K562 (cell line): ENCODE measurements around the gene NUP205. TPM values are rescaled to one million over a fixed set of nuclear protein-coding genes. Genes with fewer than 3 reads are reported as not detected.
A peak's percentile ranks its signal among the peaks of the same experiment; 100 is the strongest.

Experiments used
- ATAC-seq: fragments of 200-7000 bp; cut with Tn5 transposase; 3 replicates; pipeline ENCODE4 v1.9.1; 2020; ENCODE audit warnings: moderate library complexity
- BruUV-seq: library from RNA; stranded (reverse); fragments of 400-500 nt; replicated peaks from 2 replicates; lab custom pipeline; 2021; lab: Mats Ljungman, UMichigan
- CTCF ChIA-PET: fragments of 300-600 bp; formaldehyde crosslinking; extraction: SDS; loops from one replicate; lab custom pipeline; 2021; ENCODE audit warnings: low intra/inter-chr PET ratio; lab: Yijun Ruan, JAX
- POLR2A ChIA-PET: fragments of 300-600, 350-650 bp; sonication (Branson Sonifier 250); formaldehyde crosslinking; extraction: SDS; loops from one replicate; lab custom pipeline; 2021; ENCODE audit warnings: antibody characterized with exemption, inconsistent platforms; lab: Yijun Ruan, JAX
- DNase-seq, 4 experiments: peaks; one replicate each; pipeline versions ENCODE4 v3.0.0 to v3.0.0-alpha.2; 2011 to 2018; ENCODE audit warnings: low spot score in 3 of 4, mixed read lengths in 3 of 4; ENCODE audit errors: extremely low read depth in 1 of 4
- FAIRE-seq: peaks from 2 replicates; lab custom pipeline; 2011; peaks lifted over from hg19 to GRCh38; lab: Jason Lieb, UNC
- H2AFZ ChIP-seq: 2 replicates; pipeline ENCODE4 v1.6.0; 2011; ENCODE audit warnings: low read depth, low read length, control low read depth, inconsistent platforms
- H3K27ac ChIP-seq: fragments of 200-600 bp; 3 replicates; pipeline ENCODE4 v1.8.0; 2011; ENCODE audit warnings: low read depth, mild to moderate bottlenecking, control low read depth, inconsistent platforms, low read length, moderate library complexity, mixed read lengths; ENCODE audit errors: extremely low read depth
- H3K27me3 ChIP-seq, 2 experiments: fragments of 300-600 bp in 1 of 2; 2 replicates in 1 of 2; 3 replicates in 1 of 2; pipeline versions ENCODE4 v1.6.0 to v1.8.0; 2011; ENCODE audit warnings: inconsistent platforms in 2 of 2, low read length in 2 of 2, mild to moderate bottlenecking in 1 of 2, mixed read lengths in 1 of 2, moderate library complexity in 1 of 2; ENCODE audit not compliant: control insufficient read depth in 2 of 2, insufficient read depth in 2 of 2
- H3K36me3 ChIP-seq: fragments of 300-600 bp; 3 replicates; pipeline ENCODE4 v1.8.0; 2011; ENCODE audit warnings: mild to moderate bottlenecking, low read length, inconsistent platforms; ENCODE audit not compliant: control insufficient read depth, insufficient read depth
- H3K4me1 ChIP-seq, 2 experiments: fragments of 200-600 bp in 1 of 2; replicated peaks in 1 of 2; 2 replicates in 1 of 2; 3 replicates in 1 of 2; pipeline versions ENCODE4 v1.5.1 to v1.8.0; 2011; ENCODE audit warnings: inconsistent platforms in 2 of 2, low read length in 2 of 2, mild to moderate bottlenecking in 1 of 2, mixed read lengths in 1 of 2, moderate library complexity in 1 of 2; ENCODE audit not compliant: control insufficient read depth in 2 of 2, insufficient read depth in 2 of 2
- H3K4me2 ChIP-seq: 2 replicates; pipeline ENCODE4 v1.6.1; 2011; ENCODE audit warnings: low read length, control low read depth, inconsistent platforms, mixed read lengths; ENCODE audit not compliant: insufficient read depth
- H3K4me3 ChIP-seq: fragments of 200-600 bp; sonication (generic), shearing (Covaris generic); 2 replicates; pipeline ENCODE4 v1.5.1; 2016; ENCODE audit warnings: control low read depth, inconsistent platforms
- H3K79me2 ChIP-seq: fragments of 200-600 bp; 3 replicates; pipeline ENCODE4 v1.8.0; 2011; ENCODE audit warnings: low read length, inconsistent platforms; ENCODE audit not compliant: control insufficient read depth, insufficient read depth
- H3K9ac ChIP-seq, 2 experiments: 2 replicates each; pipeline versions ENCODE4 v1.6.0 to v1.6.1; 2011; ENCODE audit warnings: low read depth in 2 of 2, low read length in 2 of 2, control low read depth in 1 of 2, inconsistent platforms in 1 of 2, mild to moderate bottlenecking in 1 of 2, mixed read lengths in 1 of 2; ENCODE audit not compliant: insufficient read depth in 1 of 2
- H3K9me1 ChIP-seq: one replicate; pipeline ENCODE4 v1.6.0; 2011; ENCODE audit warnings: inconsistent platforms, mild to moderate bottlenecking, low read length, moderate library complexity; ENCODE audit not compliant: control insufficient read depth, insufficient read depth
- H3K9me3 ChIP-seq: replicated peaks from 2 replicates; pipeline ENCODE4 v1.5.1; 2011; ENCODE audit warnings: low read depth, low read length, inconsistent platforms; ENCODE audit not compliant: control insufficient read depth, insufficient read depth
- H4K20me1 ChIP-seq: replicated peaks from 2 replicates; pipeline ENCODE4 v1.6.1; 2011; ENCODE audit warnings: low read length, inconsistent platforms, mixed read lengths; ENCODE audit not compliant: control insufficient read depth, insufficient read depth
- C11orf30 ChIP-seq: fragments of 450-650 bp; IDR thresholded peaks from 2 replicates; pipeline ENCODE4 v1.6.1; 2016; ENCODE audit warnings: low read depth, mild to moderate bottlenecking
- MAFG ChIP-seq: fragments of 450-650 bp; conservative IDR thresholded peaks from 2 replicates; pipeline ENCODE4 v1.6.1; 2016; ENCODE audit warnings: missing genetic modification characterization, missing compliant biosample characterization
- NFIC ChIP-seq: fragments of 450-650 bp; IDR thresholded peaks from 2 replicates; pipeline ENCODE4 v1.6.1; 2017; ENCODE audit warnings: mild to moderate bottlenecking, inconsistent platforms
- STAG1 ChIP-seq: sonication (generic); formaldehyde crosslinking; IDR thresholded peaks from 2 replicates; pipeline ENCODE4 v1.5.0; 2020; ENCODE audit warnings: missing genetic modification reagents, borderline replicate concordance
- TCF7L2 ChIP-seq: fragments of 150-350 bp; IDR thresholded peaks from 2 replicates; pipeline ENCODE4 v1.6.1; 2016; ENCODE audit warnings: low read depth, mild to moderate bottlenecking, low read length, moderate library complexity
- ZNF316 ChIP-seq: fragments of 450-650 bp; IDR thresholded peaks from 2 replicates; pipeline ENCODE4 v1.6.1; 2016
- ZNF764 ChIP-seq: fragments of 250-450 bp; sonication (Bioruptor Pico); IDR thresholded peaks from 2 replicates; pipeline ENCODE4 v1.4.0; 2020; ENCODE audit warnings: low read depth, mild to moderate bottlenecking, moderate library complexity
- WGBS: fragments of 100-300 bp; shearing (Covaris generic); methylation state at CpG from one replicate; pipeline ENCODE4 v1.1.6; 2016; ENCODE audit warnings: low coverage, mixed read lengths; ENCODE audit not compliant: insufficient coverage; ENCODE audit errors: missing lambda C conversion rate; 5-methylcytosine and 5-hydroxymethylcytosine counted together
- in situ Hi-C: fragments of 300-500 bp; cut with MboI; formaldehyde crosslinking; loops from 4 replicates; pipeline ENCODE4 v1.15.0; 2018; ENCODE audit warnings: inconsistent platforms, mixed read lengths
- intact Hi-C: fragments of 100-400 bp; cut with micrococcal nuclease; formaldehyde crosslinking; loops from 2 replicates; pipeline ENCODE4 v1.14.2; 2022
- polyA plus RNA-seq, 8 experiments: library from polyadenylated mRNA; depleted of rRNA in 4 of 8; stranded (reverse) in 5 of 8; unstranded in 3 of 8; fragments of >200 nt; fragmentation: Nextera tagmentation in 2 of 8; fragmentation: Illumina TruSeq in 1 of 8; extraction: Ambion mirVana in 2 of 8; extraction: Trizol in 1 of 8; gene quantifications; 2 replicates each; pipeline versions ENCODE4 v1.2.1 to v1.2.3, GENCODE V29; 2011 to 2014; ENCODE audit warnings: inconsistent platforms in 1 of 8, missing spikeins in 1 of 8
- total RNA-seq, 7 experiments: library from RNA; depleted of rRNA in 6 of 7; stranded (reverse); fragments of >200 nt in 6 of 7; fragmentation: Illumina TruSeq in 2 of 7; extraction: Trizol in 2 of 7; gene quantifications; 2 replicates each; pipeline versions ENCODE4 v1.2.1 to v1.2.3, GENCODE V29; 2011 to 2021; ENCODE audit warnings: low replicate concordance in 1 of 7

Gene NUP205
- total and polyA plus RNA-seq, 9 of the 15 experiments (the other 6 are each of a cell fraction or from before 2014, with no cell fraction given): 101 to 282 (median 193) TPM

DNA sequence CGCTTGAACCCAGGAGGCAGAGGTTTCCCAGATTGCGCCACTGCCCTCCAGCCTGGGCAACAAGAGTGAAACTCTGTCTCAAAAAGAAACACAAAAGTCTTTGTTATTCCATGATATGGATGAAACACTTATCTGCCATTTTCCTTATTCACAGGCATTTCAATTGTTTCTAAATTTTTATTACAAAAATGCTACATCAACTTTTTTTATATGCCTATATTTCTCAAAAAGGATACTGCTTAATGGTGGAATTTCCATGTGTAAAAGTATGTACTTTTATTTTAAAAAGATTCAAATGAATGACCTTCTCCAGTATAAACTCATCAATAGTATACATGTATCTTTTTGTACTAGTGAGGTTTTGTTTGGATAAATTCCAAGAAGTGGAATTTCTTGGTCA is 62.7 kb downstream of the NUP205 start:
- H3K79me2 ChIP-seq: no peaks in the 10 kb centered on the region
- H3K27me3 ChIP-seq: no peaks in the 10 kb centered on the region
- in situ Hi-C loops (no loop called here), intact Hi-C loops (loop anchor here (2.0 kb wide), 2 partner anchors 52 to 180 kb away; no protein-coding TSS in a partner anchor)
- FAIRE-seq: no peak
- BruUV-seq: no TSS peak
- H2AFZ ChIP-seq: no peak overlapping the region
- ChIA-PET CTCF (interaction anchor here (0.6 to 1.4 kb wide), 3 partner anchors 25 to 339 kb away, joined by 3 to 11 read pairs (median 9); no protein-coding TSS in a partner anchor), POLR2A (no interaction called here)
- no peak overlapping the region for H3K4me2 ChIP-seq
- H3K27ac ChIP-seq: no peak overlapping the region
- no peak for DNase-seq
- WGBS: 94% methylated on average over 2 of the region's 2 CpGs
- H4K20me1 ChIP-seq: no peaks in the 10 kb centered on the region
- no peak overlapping the region for H3K4me3 ChIP-seq
- no peaks in the 10 kb centered on the region for H3K9me1 ChIP-seq
- H3K9ac ChIP-seq: no peak overlapping the region
- 0 out of 2 replicates have a peak, but pooled peaks have one; percentile 8 for TF ChIP-seq NFIC
- peak; percentile 51; the same call in 1 of the 2 replicates for TF ChIP-seq C11orf30
- no peak for TF ChIP-seq STAG1 (CRISPR knock-in tag)
- TF ChIP-seq ZNF764: no peak
- 0 out of 2 replicates have a peak, but pooled peaks have one; percentile 21 for TF ChIP-seq MAFG (tag)
- TF ChIP-seq TCF7L2: no peak
- TF ChIP-seq ZNF316: peak; percentile 76
- no peak for ATAC-seq
- H3K36me3 ChIP-seq: peaks cover 90% of the 10 kb centered on the region
- H3K4me1 ChIP-seq: no peaks in the 10 kb centered on the region
- H3K9me3 ChIP-seq: no peaks in the 10 kb centered on the region
